HepG2 (cell line): Measurements from ENCODE around the gene SP5. TPM values are rescaled to one million over a fixed set of nuclear protein-coding genes. Genes with fewer than 3 reads are reported as not detected.

Experiments used
- ATAC-seq: fragments of 200-7000 bp; cut with Tn5 transposase; 3 replicates; pipeline ENCODE4 v1.9.1; 2020; ENCODE audit warnings: mild to moderate bottlenecking, moderate library complexity
- BruUV-seq: library from RNA; stranded (reverse); fragments of 400-500 nt; replicated peaks from 2 replicates; lab custom pipeline; 2021; lab: Mats Ljungman, UMichigan
- CTCF ChIA-PET: fragments of 300-600 bp; formaldehyde crosslinking; extraction: SDS; loops from one replicate; lab custom pipeline; 2021; ENCODE audit warnings: low total read pairs, inconsistent platforms, low intra/inter-chr PET ratio; lab: Yijun Ruan, JAX
- POLR2A ChIA-PET: fragments of 350-600 bp; sonication (Branson Sonifier 250); formaldehyde crosslinking; loops from one replicate; lab custom pipeline; 2020; ENCODE audit warnings: antibody characterized with exemption, inconsistent platforms; lab: Yijun Ruan, JAX
- DNase-seq: peaks from one replicate; pipeline ENCODE4 v3.0.0-alpha.2; 2015; ENCODE audit warnings: low spot score
- FAIRE-seq: peaks from 3 replicates; lab custom pipeline; 2011; peaks lifted over from hg19 to GRCh38; lab: Jason Lieb, UNC
- H2AFZ ChIP-seq: one replicate; pipeline ENCODE4 v1.6.1; 2011; ENCODE audit warnings: low read length, inconsistent platforms
- H3K27ac ChIP-seq: fragments of 300-600 bp; 3 replicates; pipeline ENCODE4 v1.8.0; 2011; ENCODE audit warnings: mixed run types, mild to moderate bottlenecking, mixed read lengths, low read length, inconsistent platforms; ENCODE audit not compliant: insufficient read depth; ENCODE audit errors: extremely low read length
- H3K27me3 ChIP-seq, 2 experiments: fragments of 200-600 bp in 1 of 2; 2 replicates in 1 of 2; 3 replicates in 1 of 2; pipeline versions ENCODE4 v1.6.0 to v1.8.0; 2011; ENCODE audit warnings: low read length in 2 of 2, mild to moderate bottlenecking in 2 of 2, moderate library complexity in 2 of 2, inconsistent platforms in 1 of 2; ENCODE audit not compliant: insufficient read depth in 2 of 2, control insufficient read depth in 1 of 2
- H3K36me3 ChIP-seq, 2 experiments: fragments of 200-600 bp in 1 of 2; replicated peaks in 1 of 2; 2 replicates in 1 of 2; 3 replicates in 1 of 2; pipeline versions ENCODE4 v1.5.1 to v1.8.0; 2011; ENCODE audit warnings: low read length in 2 of 2, inconsistent platforms in 1 of 2; ENCODE audit not compliant: insufficient read depth in 2 of 2, control insufficient read depth in 1 of 2
- H3K4me1 ChIP-seq: 2 replicates; pipeline ENCODE4 v1.5.1; 2012; ENCODE audit warnings: low read length, inconsistent platforms; ENCODE audit not compliant: insufficient read depth
- H3K4me2 ChIP-seq: 2 replicates; pipeline ENCODE4 v1.6.0; 2011; ENCODE audit warnings: low read depth, low read length, inconsistent platforms
- H3K4me3 ChIP-seq, 3 experiments: fragments of 200-600 bp in 1 of 3; sonication (generic), shearing (Covaris generic) in 1 of 3; replicated peaks in 1 of 3; 2 replicates each; pipeline ENCODE4 v1.5.1; 2011 to 2016; ENCODE audit warnings: low read length in 3 of 3, inconsistent platforms in 2 of 3, low read depth in 2 of 3, mild to moderate bottlenecking in 2 of 3, control low read depth in 1 of 3, mixed read lengths in 1 of 3; ENCODE audit not compliant: insufficient read depth in 1 of 3
- H3K79me2 ChIP-seq: one replicate; pipeline ENCODE4 v1.6.1; 2011; ENCODE audit warnings: low read length, inconsistent platforms; ENCODE audit not compliant: insufficient read depth
- H3K9ac ChIP-seq: 2 replicates; pipeline ENCODE4 v1.6.0; 2011; ENCODE audit warnings: mild to moderate bottlenecking, low read depth, low read length, inconsistent platforms; ENCODE audit not compliant: insufficient read depth
- H3K9me3 ChIP-seq: 2 replicates; pipeline ENCODE4 v1.5.1; 2012; ENCODE audit warnings: mild to moderate bottlenecking, low read length
- H4K20me1 ChIP-seq: 2 replicates; pipeline ENCODE4 v1.6.0; 2011; ENCODE audit warnings: inconsistent platforms, mild to moderate bottlenecking, low read length, moderate library complexity; ENCODE audit not compliant: insufficient read depth
- BHLHE40 ChIP-seq: IDR thresholded peaks from 2 replicates; pipeline ENCODE4 v1.6.1; 2011; ENCODE audit warnings: low read length, improper control_type of control experiment
- BRD4 ChIP-seq: sonication (generic); formaldehyde crosslinking; IDR thresholded peaks from 2 replicates; pipeline ENCODE4 v1.4.0; 2020; ENCODE audit warnings: missing genetic modification reagents
- SP1 ChIP-seq, 2 experiments: fragments of 450-650 bp in 1 of 2; sonication (generic) in 1 of 2; formaldehyde crosslinking in 1 of 2; IDR thresholded peaks; 2 replicates each; pipeline versions ENCODE4 v1.4.0 to v1.6.1; 2016 to 2020; ENCODE audit warnings: missing genetic modification reagents in 1 of 2
- SP140L ChIP-seq: sonication (generic); formaldehyde crosslinking; IDR thresholded peaks from 2 replicates; pipeline ENCODE4 v1.4.0; 2020; ENCODE audit warnings: missing genetic modification reagents, borderline replicate concordance
- ZMYM3 ChIP-seq: sonication (generic); formaldehyde crosslinking; IDR thresholded peaks from 2 replicates; pipeline ENCODE4 v1.5.1; 2020; ENCODE audit warnings: mild to moderate bottlenecking, missing genetic modification reagents
- ZNF263 ChIP-seq: sonication (generic); formaldehyde crosslinking; IDR thresholded peaks from 2 replicates; pipeline ENCODE4 v1.4.0; 2020; ENCODE audit warnings: missing genetic modification reagents
- ZNF484 ChIP-seq: sonication (generic); formaldehyde crosslinking; IDR thresholded peaks from 2 replicates; pipeline ENCODE4 v1.5.1; 2020; ENCODE audit warnings: mild to moderate bottlenecking, low read depth, missing genetic modification reagents, borderline replicate concordance
- ZSCAN30 ChIP-seq: sonication (generic); formaldehyde crosslinking; IDR thresholded peaks from 2 replicates; pipeline ENCODE4 v1.5.0; 2020; ENCODE audit warnings: mild to moderate bottlenecking, missing genetic modification reagents
- WGBS: methylation state at CpG from one replicate; pipeline ENCODE4 v1.1.6; 2017; ENCODE audit warnings: low lambda C conversion rate; 5-methylcytosine and 5-hydroxymethylcytosine counted together
- in situ Hi-C: cut with HindIII; loops from 2 replicates; pipeline ENCODE4 v1.10.0; 2017; ENCODE audit warnings: low pct_unique_long_range_greater_than_20kb; ENCODE audit not compliant: extremely low pct_ligation_motif_present
- intact Hi-C: fragments of 100-400 bp; cut with micrococcal nuclease; formaldehyde crosslinking; loops from one replicate; pipeline ENCODE4 v1.10.0; 2022; ENCODE audit not compliant: unreplicated experiment
- polyA plus RNA-seq, 8 experiments: library from polyadenylated mRNA; depleted of rRNA in 3 of 8; stranded (reverse) in 7 of 8; unstranded in 1 of 8; fragments of >200 nt; fragmentation: Illumina TruSeq in 4 of 8; extraction: Trizol in 4 of 8; gene quantifications; 2 replicates each; pipeline versions ENCODE4 v1.2.1 to v1.2.3, GENCODE V29; 2011 to 2016; ENCODE audit warnings: low read depth in 4 of 8, missing spikeins in 1 of 8, mixed read lengths in 1 of 8; ENCODE audit not compliant: insufficient read depth in 1 of 8
- total RNA-seq, 5 experiments: library from RNA; depleted of rRNA; stranded (reverse); fragments of >200 nt; fragmentation: Illumina TruSeq; extraction: Trizol; gene quantifications; 2 replicates each; pipeline ENCODE4 v1.2.3, GENCODE V29; 2016; ENCODE audit warnings: low read depth in 1 of 5
- TF ChIP-seq, protein P1 (sequence below): IDR thresholded peaks from 2 replicates; pipeline ENCODE4 v1.6.1; 2016; ENCODE audit warnings: low read depth, missing genetic modification reagents, missing compliant biosample characterization
- TF ChIP-seq, protein P2 (sequence below): sonication (generic); formaldehyde crosslinking; IDR thresholded peaks from 2 replicates; pipeline ENCODE4 v1.4.0; 2020; ENCODE audit warnings: mild to moderate bottlenecking, missing genetic modification reagents
- TF ChIP-seq, protein P3 (sequence below): sonication (generic); formaldehyde crosslinking; IDR thresholded peaks from 2 replicates; pipeline ENCODE4 v1.4.0; 2020; ENCODE audit warnings: missing genetic modification reagents, low read depth, mild to moderate bottlenecking, borderline replicate concordance

SP5 gene
- total and polyA plus RNA-seq, 2 of the 13 experiments (the other 11 are each of a cell fraction or from before 2014, with no cell fraction given): 50.8 to 119 TPM

DNA sequence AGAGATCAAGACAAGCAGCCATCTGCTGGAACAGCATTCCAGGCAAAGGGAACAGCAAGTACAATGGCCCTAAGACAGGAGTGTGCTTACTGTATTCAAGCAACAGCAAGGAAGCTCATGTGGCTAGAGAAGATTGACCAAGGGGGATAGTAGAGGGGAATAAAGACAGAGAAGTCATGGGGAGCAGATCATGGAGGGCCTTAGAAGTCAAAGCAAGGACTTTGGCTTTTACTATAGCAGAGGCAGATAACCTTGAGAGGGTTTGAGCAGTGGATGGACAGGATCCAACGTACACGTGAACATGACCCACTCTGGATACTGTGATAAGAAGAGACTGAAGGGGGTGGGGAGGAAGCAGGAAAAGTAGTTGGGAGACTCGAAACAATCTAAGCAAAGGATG is 26.9 kb downstream of the SP5 start:
- CTCF ChIA-PET: no interaction called here

DNA sequence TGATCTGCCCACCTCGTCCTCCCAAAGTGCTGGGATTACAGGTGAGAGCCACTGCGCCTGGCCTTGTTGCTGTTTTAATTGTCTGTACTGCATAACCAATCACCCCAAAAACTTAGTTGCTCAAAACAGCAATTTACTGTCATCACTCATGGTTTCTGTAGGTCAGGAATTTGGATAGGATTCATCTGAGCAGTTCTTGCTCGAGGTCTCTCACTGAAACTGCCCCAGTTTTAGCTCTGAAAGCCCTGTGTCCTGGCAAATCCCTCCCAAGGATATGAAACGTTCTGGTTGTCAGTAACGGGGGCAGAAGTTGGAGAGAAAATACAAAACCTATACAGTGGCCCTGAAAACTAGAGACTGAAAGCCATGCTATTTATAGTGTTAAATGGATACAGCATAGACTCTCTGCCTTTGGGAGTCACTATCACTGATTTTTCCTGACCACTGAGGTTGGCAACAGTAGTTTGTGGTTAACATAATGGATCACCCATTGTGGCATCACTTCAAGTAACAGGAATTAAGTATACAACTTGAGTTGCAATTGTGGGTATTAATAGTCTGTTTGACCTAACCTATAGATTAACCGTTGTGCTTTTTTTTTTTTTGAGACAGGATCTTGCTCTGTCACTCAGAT is 27.9 kb downstream of the SP5 start:
- no peak overlapping the region for H3K4me2 ChIP-seq
- intact Hi-C loops: no loop called here
- no peak overlapping the region for H2AFZ ChIP-seq
- no peak for ATAC-seq
- in situ Hi-C loops: no loop called here
- peaks cover 0 to 4% of the 10 kb centered on the region in 2 experiments; a peak in 2 of 5 replicates for H3K27me3 ChIP-seq
- peaks cover 24% of the 10 kb centered on the region for H3K4me1 ChIP-seq
- BruUV-seq: no TSS peak
- no peak overlapping the region for H3K27ac ChIP-seq
- POLR2A ChIA-PET: interaction anchor here (2.0 kb wide), 1 partner anchor 28 kb away, joined by 16 read pairs; the partner anchor contains the start of gene SP5
- no peak overlapping the region for H3K9ac ChIP-seq
- CTCF ChIA-PET: no interaction called here
- no peak overlapping the region for H3K4me3 ChIP-seq
- 75% methylated on average over 6 of the region's 6 CpGs for WGBS
- H3K9me3 ChIP-seq: no peaks in the 10 kb centered on the region
- H3K79me2 ChIP-seq: no peaks in the 10 kb centered on the region
- H4K20me1 ChIP-seq: no peaks in the 10 kb centered on the region
- FAIRE-seq: no peak
- no peaks in the 10 kb centered on the region for H3K36me3 ChIP-seq
- DNase-seq: no peak
- no peak for TF ChIP-seq ZNF484 (CRISPR knock-in tag)
- TF ChIP-seq BRD4 (CRISPR knock-in tag): no peak
- TF ChIP-seq SP1 (IDR thresholded peaks at IDR 0.05): no peak
- TF ChIP-seq SP1 (CRISPR knock-in tag; IDR thresholded peaks at IDR 0.05): no peak
- TF ChIP-seq SP140L: no peak
- no peak for TF ChIP-seq BHLHE40
- TF ChIP-seq, protein P1, sequence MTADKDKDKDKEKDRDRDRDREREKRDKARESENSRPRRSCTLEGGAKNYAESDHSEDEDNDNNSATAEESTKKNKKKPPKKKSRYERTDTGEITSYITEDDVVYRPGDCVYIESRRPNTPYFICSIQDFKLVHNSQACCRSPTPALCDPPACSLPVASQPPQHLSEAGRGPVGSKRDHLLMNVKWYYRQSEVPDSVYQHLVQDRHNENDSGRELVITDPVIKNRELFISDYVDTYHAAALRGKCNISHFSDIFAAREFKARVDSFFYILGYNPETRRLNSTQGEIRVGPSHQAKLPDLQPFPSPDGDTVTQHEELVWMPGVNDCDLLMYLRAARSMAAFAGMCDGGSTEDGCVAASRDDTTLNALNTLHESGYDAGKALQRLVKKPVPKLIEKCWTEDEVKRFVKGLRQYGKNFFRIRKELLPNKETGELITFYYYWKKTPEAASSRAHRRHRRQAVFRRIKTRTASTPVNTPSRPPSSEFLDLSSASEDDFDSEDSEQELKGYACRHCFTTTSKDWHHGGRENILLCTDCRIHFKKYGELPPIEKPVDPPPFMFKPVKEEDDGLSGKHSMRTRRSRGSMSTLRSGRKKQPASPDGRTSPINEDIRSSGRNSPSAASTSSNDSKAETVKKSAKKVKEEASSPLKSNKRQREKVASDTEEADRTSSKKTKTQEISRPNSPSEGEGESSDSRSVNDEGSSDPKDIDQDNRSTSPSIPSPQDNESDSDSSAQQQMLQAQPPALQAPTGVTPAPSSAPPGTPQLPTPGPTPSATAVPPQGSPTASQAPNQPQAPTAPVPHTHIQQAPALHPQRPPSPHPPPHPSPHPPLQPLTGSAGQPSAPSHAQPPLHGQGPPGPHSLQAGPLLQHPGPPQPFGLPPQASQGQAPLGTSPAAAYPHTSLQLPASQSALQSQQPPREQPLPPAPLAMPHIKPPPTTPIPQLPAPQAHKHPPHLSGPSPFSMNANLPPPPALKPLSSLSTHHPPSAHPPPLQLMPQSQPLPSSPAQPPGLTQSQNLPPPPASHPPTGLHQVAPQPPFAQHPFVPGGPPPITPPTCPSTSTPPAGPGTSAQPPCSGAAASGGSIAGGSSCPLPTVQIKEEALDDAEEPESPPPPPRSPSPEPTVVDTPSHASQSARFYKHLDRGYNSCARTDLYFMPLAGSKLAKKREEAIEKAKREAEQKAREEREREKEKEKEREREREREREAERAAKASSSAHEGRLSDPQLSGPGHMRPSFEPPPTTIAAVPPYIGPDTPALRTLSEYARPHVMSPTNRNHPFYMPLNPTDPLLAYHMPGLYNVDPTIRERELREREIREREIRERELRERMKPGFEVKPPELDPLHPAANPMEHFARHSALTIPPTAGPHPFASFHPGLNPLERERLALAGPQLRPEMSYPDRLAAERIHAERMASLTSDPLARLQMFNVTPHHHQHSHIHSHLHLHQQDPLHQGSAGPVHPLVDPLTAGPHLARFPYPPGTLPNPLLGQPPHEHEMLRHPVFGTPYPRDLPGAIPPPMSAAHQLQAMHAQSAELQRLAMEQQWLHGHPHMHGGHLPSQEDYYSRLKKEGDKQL: no peak
- TF ChIP-seq, protein P2, sequence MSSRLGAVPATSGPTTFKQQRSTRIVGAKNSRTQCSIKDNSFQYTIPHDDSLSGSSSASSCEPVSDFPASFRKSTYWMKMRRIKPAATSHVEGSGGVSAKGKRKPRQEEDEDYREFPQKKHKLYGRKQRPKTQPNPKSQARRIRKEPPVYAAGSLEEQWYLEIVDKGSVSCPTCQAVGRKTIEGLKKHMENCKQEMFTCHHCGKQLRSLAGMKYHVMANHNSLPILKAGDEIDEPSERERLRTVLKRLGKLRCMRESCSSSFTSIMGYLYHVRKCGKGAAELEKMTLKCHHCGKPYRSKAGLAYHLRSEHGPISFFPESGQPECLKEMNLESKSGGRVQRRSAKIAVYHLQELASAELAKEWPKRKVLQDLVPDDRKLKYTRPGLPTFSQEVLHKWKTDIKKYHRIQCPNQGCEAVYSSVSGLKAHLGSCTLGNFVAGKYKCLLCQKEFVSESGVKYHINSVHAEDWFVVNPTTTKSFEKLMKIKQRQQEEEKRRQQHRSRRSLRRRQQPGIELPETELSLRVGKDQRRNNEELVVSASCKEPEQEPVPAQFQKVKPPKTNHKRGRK (CRISPR knock-in tag): no peak

More for the DNA sequence above, 26.9 kb downstream of the SP5 start:
- Histone ChIP-seq H3K27ac (no peak overlapping the region), H2AFZ (no peak overlapping the region), H3K9me3 (no peaks in the 10 kb centered on the region), H4K20me1 (no peaks in the 10 kb centered on the region), H3K79me2 (no peaks in the 10 kb centered on the region), H3K9ac (no peak overlapping the region), H3K4me2 (no peak overlapping the region), H3K4me3 (no peak overlapping the region), H3K27me3 (peaks cover 0 to 4% of the 10 kb centered on the region in 2 experiments; a peak in 2 of 5 replicates), H3K4me1 (peaks cover 24% of the 10 kb centered on the region), H3K36me3 (no peaks in the 10 kb centered on the region)
- intact Hi-C loops (no loop called here), in situ Hi-C loops (no loop called here)
- TF ChIP-seq ZMYM3 (CRISPR knock-in tag) (peak; percentile 61; the same call in 1 of the 2 replicates), ZSCAN30 (no peak), ZNF263 (CRISPR knock-in tag) (no peak)
- TF ChIP-seq, protein P3, sequence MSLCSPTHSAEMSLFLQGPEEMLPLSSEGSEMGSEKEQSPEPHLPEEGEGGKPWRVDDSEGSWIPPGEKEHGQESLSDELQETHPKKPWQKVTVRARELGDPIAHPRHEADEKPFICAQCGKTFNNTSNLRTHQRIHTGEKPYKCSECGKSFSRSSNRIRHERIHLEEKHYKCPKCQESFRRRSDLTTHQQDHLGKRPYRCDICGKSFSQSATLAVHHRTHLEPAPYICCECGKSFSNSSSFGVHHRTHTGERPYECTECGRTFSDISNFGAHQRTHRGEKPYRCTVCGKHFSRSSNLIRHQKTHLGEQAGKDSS: no peak
- 29% methylated on average over 3 of the region's 3 CpGs for WGBS
- BruUV-seq: no TSS peak
- POLR2A ChIA-PET: no interaction called here
- DNase-seq: no peak
- no peak for ATAC-seq
- no peak for FAIRE-seq
